ENCODE measurements around the gene SLC35A2. TPM values are rescaled to one million over a fixed set of nuclear protein-coding genes. Genes with fewer than 3 reads are reported as not detected.
A peak's percentile ranks its signal among the peaks of the same experiment; 100 is the strongest.

SLC35A2 gene
- total and polyA plus RNA-seq, 2 experiments from 2014 or later = 40.8 to 95.9 TPM

DNA sequence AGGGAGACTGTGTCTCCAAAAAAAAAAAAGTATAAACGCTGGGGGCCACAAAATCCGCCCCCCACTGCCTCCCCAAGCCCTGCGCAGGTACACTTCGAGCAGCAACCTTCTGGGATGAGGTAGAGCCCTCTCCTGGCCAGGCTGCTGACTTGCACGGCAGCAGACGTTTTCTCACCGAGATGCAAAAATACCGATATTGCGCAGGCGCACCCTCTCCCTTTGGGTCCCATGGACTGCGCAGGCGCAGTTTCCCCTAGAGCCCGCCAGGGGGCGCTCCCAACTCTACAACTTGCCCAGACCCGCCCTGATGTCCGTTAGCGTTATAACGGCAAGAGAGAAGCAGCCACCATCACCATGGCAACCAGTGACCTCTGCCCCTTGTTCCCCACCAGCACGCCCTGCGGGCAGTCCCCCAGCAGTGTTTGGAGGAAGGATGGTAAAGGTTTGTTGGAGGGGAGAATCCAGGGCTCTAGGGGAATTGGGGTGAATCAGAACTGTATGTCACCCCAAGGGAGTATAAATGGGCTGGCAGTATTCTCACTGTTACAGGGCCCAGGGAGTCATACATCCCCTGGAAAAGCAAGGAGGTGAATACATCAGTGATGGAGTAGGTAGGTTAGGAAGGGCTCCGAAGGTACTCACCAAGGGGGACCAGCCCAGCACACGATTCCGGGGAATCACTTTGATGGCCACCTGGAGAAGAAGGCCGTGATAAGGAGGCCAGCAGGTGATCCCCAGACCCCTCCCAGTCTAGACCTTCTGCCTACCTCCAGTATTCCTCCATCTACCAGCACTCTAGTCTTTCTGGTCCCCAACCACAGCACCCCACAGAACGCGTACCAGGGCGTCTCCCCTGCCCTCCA lies 5.9 kb upstream of the SLC35A2 start:
- Histone ChIP-seq H3K4me1 (ENCODE audit: insufficient read depth) (no peaks in the 10 kb centered on the region), H3K27me3 (no peaks in the 10 kb centered on the region), H3K4me3 (no peak overlapping the region), H2AFZ (no peak overlapping the region), H3K36me3 (replicated peaks; ENCODE audit: insufficient read depth, low read depth) (no peaks in the 10 kb centered on the region), H3K27ac (peak overlapping the region; percentile 34), H4K20me1 (ENCODE audit: insufficient read depth, poor library complexity, severe bottlenecking) (no peaks in the 10 kb centered on the region), H3K79me2 (no peaks in the 10 kb centered on the region), H3K4me2 (peak overlapping the region; percentile 93), H3K9me3 (ENCODE audit: low read depth) (no peaks in the 10 kb centered on the region), H3K9me2 (replicated peaks; ENCODE audit: insufficient read depth) (no peaks in the 10 kb centered on the region)
- DNase-seq (ENCODE audit: low spot score) = peak; percentile 93
- WGBS (ENCODE audit: low lambda C conversion rate, missing lambda C conversion rate) = 46% methylated on average over 27 of the region's 27 CpGs
- TF ChIP-seq, protein P1, sequence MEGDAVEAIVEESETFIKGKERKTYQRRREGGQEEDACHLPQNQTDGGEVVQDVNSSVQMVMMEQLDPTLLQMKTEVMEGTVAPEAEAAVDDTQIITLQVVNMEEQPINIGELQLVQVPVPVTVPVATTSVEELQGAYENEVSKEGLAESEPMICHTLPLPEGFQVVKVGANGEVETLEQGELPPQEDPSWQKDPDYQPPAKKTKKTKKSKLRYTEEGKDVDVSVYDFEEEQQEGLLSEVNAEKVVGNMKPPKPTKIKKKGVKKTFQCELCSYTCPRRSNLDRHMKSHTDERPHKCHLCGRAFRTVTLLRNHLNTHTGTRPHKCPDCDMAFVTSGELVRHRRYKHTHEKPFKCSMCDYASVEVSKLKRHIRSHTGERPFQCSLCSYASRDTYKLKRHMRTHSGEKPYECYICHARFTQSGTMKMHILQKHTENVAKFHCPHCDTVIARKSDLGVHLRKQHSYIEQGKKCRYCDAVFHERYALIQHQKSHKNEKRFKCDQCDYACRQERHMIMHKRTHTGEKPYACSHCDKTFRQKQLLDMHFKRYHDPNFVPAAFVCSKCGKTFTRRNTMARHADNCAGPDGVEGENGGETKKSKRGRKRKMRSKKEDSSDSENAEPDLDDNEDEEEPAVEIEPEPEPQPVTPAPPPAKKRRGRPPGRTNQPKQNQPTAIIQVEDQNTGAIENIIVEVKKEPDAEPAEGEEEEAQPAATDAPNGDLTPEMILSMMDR (IDR thresholded peaks at IDR 0.05; ENCODE audit: poor library complexity) = peak; percentile 91
- TF ChIP-seq EZH2 (IDR thresholded peaks at IDR 0.05; ENCODE audit: borderline replicate concordance) = no peak

DNA sequence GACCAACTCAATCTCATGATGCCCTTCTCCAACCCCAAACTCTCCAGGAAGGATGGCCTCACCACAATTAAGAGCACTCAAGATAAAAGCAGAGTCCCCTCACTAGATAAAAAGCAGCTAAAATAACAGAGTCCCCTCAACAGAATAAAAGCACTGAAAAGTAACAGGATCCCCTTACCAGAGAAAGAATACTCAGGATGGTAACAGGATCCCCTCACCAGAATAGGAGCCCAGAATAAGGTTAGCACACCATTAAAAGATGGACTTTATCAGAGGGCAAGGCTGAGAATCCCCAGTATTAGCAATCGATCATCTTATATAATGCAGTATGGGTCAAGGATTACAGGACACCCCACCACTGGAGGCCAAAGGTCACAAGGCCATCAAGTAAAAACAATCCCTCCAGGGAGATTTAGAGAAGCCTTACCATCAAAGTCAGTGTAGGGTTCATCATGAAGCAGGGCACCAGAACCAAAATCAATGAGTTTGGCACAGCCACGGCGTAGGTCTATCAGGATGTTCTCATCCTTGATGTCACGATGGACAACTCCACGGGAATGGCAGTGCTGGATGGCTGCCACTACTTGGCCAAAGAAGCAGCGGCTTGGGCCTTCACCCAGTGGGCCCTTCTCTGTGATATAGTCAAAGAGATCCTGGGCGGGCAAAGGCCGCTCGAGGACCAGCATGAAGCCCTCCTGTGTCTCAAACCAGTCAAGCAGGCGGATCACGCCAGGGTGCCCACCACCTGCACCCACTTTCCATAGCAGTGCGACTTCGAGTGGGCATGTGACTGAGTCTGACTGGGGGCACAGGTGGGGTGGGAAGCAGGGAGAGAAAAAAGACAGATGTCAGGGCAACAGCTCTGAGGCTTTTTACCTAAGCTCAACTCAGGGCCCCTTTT lies 3.4 kb upstream of the SLC35A2 start:
- H3K4me1 ChIP-seq (ENCODE audit: insufficient read depth) = no peaks in the 10 kb centered on the region
- TF ChIP-seq EZH2phosphoT487 (IDR thresholded peaks at IDR 0.05; ENCODE audit: low read depth, severe bottlenecking, unreplicated experiment) (no peak), EZH2 (IDR thresholded peaks at IDR 0.05; ENCODE audit: borderline replicate concordance) (no peak)
- TF ChIP-seq, protein P1 (IDR thresholded peaks at IDR 0.05; ENCODE audit: poor library complexity) = no peak
- H2AFZ ChIP-seq = no peak overlapping the region
- no peaks in the 10 kb centered on the region for H4K20me1 ChIP-seq (ENCODE audit: insufficient read depth, poor library complexity, severe bottlenecking)
- no peaks in the 10 kb centered on the region for H3K9me3 ChIP-seq (ENCODE audit: low read depth)
- no peaks in the 10 kb centered on the region for H3K9me2 ChIP-seq (replicated peaks; ENCODE audit: insufficient read depth)
- DNase-seq (ENCODE audit: low spot score) = no peak
- H3K79me2 ChIP-seq = peaks cover 14% of the 10 kb centered on the region
- H3K36me3 ChIP-seq (replicated peaks; ENCODE audit: insufficient read depth, low read depth) = no peaks in the 10 kb centered on the region
- H3K4me2 ChIP-seq = no peak overlapping the region
- no peak overlapping the region for H3K27ac ChIP-seq
- H3K4me3 ChIP-seq = no peak overlapping the region
- no peaks in the 10 kb centered on the region for H3K27me3 ChIP-seq
- WGBS (ENCODE audit: low lambda C conversion rate, missing lambda C conversion rate) = 87% methylated on average over 13 of the region's 13 CpGs

DNA sequence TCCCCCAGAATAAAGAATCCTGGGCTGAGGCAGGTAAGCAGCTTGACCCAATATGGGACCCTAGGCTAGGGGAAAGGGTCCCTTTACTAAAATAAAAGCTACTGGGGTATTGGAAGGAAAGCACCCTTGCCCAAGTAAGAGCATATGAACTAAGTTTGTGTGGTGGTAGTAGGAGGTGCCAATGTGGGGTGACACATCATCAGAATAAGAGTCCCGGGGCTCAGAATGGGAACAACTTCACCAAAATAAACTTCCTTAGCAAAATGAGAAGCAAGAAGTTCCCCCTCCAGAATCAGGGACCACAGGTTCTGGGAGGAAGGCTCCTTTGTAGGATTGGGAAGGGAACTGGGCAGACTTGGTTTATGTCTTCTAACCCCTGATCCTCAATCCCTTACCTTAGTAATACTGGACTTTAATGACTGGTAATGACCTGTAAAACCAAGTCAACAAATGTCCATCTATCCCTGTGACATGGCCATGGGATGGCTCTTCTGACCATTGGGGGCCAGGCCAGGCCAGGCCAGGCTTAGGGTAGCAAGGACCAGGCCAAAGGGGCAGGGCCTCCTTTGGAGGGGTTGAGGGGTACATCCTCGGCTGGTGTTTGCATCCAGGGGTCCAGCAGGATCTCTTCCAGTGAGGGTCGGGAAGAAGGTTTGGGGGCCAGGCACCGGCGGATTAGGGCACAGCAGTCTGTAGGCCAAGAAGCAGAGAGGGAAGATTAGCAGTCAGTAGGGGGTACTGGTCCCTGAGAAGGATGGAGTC lies 2.3 kb upstream of the SLC35A2 start:
- no peak for TF ChIP-seq EZH2phosphoT487 (IDR thresholded peaks at IDR 0.05; ENCODE audit: low read depth, severe bottlenecking, unreplicated experiment)
- TF ChIP-seq, protein P1 (IDR thresholded peaks at IDR 0.05; ENCODE audit: poor library complexity) = no peak
- no peak for TF ChIP-seq EZH2 (IDR thresholded peaks at IDR 0.05; ENCODE audit: borderline replicate concordance)
- no peaks in the 10 kb centered on the region for H3K27me3 ChIP-seq
- H3K9me2 ChIP-seq (replicated peaks; ENCODE audit: insufficient read depth) = no peaks in the 10 kb centered on the region
- H3K4me2 ChIP-seq = no peak overlapping the region
- H3K4me1 ChIP-seq (ENCODE audit: insufficient read depth) = no peaks in the 10 kb centered on the region
- peaks cover 20% of the 10 kb centered on the region for H3K79me2 ChIP-seq
- WGBS (ENCODE audit: low lambda C conversion rate, missing lambda C conversion rate) = 84% methylated on average over 5 of the region's 5 CpGs
- no peak overlapping the region for H3K4me3 ChIP-seq
- H2AFZ ChIP-seq = no peak overlapping the region
- no peaks in the 10 kb centered on the region for H4K20me1 ChIP-seq (ENCODE audit: insufficient read depth, poor library complexity, severe bottlenecking)
- H3K27ac ChIP-seq = no peak overlapping the region
- no peaks in the 10 kb centered on the region for H3K9me3 ChIP-seq (ENCODE audit: low read depth)
- no peaks in the 10 kb centered on the region for H3K36me3 ChIP-seq (replicated peaks; ENCODE audit: insufficient read depth, low read depth)
- DNase-seq (ENCODE audit: low spot score) = no peak
